ENCODE results near the gene MARK4. TPM values are rescaled to one million over a fixed set of nuclear protein-coding genes. Genes with fewer than 3 reads are reported as not detected.

Gene MARK4
- total and polyA plus RNA-seq, 2 experiments from 2014 or later: 16.6 to 38.6 TPM

DNA sequence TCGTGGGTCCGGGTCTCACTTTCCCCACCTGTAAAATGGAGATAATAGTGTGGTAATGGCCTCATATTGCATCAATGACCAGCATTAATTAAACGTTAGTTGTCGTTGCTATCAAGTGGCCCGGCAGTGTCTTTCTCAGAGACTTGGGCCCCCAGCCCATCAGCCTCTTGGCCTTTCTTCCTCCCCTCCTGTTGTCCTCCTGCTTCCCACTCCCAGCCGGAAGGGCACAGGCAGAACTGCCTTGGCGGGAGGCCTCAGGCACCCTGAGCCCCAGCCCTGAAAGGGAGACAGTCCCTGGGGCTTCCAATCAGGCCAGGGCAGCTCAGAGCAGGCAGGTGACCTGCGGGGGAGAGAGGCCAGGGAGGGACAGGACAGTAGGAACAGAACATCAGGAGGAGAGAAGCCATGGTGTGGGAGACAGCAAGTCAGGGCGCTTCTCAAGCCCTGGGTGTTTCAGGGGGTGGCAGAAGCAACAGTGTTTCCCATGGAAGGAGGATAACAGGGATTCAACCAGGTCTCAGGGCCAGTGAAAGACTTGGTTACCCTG, 4.6 kb downstream of the MARK4 start (continued):
- TF ChIP-seq, protein P1, sequence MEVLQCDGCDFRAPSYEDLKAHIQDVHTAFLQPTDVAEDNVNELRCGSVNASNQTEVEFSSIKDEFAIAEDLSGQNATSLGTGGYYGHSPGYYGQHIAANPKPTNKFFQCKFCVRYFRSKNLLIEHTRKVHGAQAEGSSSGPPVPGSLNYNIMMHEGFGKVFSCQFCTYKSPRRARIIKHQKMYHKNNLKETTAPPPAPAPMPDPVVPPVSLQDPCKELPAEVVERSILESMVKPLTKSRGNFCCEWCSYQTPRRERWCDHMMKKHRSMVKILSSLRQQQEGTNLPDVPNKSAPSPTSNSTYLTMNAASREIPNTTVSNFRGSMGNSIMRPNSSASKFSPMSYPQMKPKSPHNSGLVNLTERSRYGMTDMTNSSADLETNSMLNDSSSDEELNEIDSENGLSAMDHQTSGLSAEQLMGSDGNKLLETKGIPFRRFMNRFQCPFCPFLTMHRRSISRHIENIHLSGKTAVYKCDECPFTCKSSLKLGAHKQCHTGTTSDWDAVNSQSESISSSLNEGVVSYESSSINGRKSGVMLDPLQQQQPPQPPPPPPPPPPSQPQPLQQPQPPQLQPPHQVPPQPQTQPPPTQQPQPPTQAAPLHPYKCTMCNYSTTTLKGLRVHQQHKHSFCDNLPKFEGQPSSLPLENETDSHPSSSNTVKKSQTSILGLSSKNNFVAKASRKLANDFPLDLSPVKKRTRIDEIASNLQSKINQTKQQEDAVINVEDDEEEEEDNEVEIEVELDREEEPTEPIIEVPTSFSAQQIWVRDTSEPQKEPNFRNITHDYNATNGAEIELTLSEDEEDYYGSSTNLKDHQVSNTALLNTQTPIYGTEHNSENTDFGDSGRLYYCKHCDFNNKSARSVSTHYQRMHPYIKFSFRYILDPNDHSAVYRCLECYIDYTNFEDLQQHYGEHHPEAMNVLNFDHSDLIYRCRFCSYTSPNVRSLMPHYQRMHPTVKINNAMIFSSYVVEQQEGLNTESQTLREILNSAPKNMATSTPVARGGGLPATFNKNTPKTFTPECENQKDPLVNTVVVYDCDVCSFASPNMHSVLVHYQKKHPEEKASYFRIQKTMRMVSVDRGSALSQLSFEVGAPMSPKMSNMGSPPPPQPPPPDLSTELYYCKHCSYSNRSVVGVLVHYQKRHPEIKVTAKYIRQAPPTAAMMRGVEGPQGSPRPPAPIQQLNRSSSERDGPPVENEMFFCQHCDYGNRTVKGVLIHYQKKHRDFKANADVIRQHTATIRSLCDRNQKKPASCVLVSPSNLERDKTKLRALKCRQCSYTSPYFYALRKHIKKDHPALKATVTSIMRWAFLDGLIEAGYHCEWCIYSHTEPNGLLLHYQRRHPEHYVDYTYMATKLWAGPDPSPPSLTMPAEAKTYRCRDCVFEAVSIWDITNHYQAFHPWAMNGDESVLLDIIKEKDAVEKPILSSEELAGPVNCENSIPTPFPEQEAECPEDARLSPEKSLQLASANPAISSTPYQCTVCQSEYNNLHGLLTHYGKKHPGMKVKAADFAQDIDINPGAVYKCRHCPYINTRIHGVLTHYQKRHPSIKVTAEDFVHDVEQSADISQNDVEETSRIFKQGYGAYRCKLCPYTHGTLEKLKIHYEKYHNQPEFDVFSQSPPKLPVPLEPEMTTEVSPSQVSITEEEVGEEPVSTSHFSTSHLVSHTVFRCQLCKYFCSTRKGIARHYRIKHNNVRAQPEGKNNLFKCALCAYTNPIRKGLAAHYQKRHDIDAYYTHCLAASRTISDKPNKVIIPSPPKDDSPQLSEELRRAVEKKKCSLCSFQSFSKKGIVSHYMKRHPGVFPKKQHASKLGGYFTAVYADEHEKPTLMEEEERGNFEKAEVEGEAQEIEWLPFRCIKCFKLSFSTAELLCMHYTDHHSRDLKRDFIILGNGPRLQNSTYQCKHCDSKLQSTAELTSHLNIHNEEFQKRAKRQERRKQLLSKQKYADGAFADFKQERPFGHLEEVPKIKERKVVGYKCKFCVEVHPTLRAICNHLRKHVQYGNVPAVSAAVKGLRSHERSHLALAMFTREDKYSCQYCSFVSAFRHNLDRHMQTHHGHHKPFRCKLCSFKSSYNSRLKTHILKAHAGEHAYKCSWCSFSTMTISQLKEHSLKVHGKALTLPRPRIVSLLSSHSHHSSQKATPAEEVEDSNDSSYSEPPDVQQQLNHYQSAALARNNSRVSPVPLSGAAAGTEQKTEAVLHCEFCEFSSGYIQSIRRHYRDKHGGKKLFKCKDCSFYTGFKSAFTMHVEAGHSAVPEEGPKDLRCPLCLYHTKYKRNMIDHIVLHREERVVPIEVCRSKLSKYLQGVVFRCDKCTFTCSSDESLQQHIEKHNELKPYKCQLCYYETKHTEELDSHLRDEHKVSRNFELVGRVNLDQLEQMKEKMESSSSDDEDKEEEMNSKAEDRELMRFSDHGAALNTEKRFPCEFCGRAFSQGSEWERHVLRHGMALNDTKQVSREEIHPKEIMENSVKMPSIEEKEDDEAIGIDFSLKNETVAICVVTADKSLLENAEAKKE (CRISPR knock-in tag; IDR thresholded peaks at IDR 0.05): no peak
- TF ChIP-seq POLR2AphosphoS5 (IDR thresholded peaks at IDR 0.05; ENCODE audit: low read depth) (no peak), ZNF331 (CRISPR knock-in tag; IDR thresholded peaks at IDR 0.05; ENCODE audit: low read depth) (no peak), NANOG (IDR thresholded peaks at IDR 0.05; ENCODE audit: borderline replicate concordance) (no peak)
- TF ChIP-seq, protein P2, sequence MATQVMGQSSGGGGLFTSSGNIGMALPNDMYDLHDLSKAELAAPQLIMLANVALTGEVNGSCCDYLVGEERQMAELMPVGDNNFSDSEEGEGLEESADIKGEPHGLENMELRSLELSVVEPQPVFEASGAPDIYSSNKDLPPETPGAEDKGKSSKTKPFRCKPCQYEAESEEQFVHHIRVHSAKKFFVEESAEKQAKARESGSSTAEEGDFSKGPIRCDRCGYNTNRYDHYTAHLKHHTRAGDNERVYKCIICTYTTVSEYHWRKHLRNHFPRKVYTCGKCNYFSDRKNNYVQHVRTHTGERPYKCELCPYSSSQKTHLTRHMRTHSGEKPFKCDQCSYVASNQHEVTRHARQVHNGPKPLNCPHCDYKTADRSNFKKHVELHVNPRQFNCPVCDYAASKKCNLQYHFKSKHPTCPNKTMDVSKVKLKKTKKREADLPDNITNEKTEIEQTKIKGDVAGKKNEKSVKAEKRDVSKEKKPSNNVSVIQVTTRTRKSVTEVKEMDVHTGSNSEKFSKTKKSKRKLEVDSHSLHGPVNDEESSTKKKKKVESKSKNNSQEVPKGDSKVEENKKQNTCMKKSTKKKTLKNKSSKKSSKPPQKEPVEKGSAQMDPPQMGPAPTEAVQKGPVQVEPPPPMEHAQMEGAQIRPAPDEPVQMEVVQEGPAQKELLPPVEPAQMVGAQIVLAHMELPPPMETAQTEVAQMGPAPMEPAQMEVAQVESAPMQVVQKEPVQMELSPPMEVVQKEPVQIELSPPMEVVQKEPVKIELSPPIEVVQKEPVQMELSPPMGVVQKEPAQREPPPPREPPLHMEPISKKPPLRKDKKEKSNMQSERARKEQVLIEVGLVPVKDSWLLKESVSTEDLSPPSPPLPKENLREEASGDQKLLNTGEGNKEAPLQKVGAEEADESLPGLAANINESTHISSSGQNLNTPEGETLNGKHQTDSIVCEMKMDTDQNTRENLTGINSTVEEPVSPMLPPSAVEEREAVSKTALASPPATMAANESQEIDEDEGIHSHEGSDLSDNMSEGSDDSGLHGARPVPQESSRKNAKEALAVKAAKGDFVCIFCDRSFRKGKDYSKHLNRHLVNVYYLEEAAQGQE (IDR thresholded peaks at IDR 0.05; ENCODE audit: unreplicated experiment): no peak

DNA sequence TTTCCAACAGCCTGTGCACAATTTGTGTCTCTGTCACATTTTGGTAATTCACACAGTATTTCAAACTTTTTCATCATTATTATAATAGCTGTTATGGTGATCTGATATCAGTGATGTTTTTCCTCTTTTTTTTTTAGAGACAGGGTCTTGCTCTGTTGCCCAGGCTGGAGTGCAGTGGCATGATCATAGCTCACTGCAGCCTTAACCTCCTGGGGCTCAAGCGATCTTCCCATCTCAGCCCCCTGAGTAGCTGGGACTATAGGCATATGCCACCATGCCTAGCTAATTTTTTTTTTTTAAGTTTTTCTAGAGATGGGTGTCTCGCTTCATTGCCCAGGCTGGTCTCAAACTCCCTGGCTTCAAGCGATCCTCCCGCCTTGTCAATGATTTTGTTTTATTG, 5.8 kb downstream of the MARK4 start:
- no peaks in the 10 kb centered on the region for H3K9me3 Mint-ChIP-seq
- Histone ChIP-seq H3K27me3 (ENCODE audit: insufficient read depth) (no peaks in the 10 kb centered on the region), H3K4me3 (no peak overlapping the region), H3K36me3 (ENCODE audit: insufficient read depth) (no peaks in the 10 kb centered on the region), H3K4me1 (ENCODE audit: insufficient read depth) (no peaks in the 10 kb centered on the region; the same call in 1 of the 2 replicates), H4K20me1 (replicated peaks; ENCODE audit: insufficient read depth) (peaks cover 25% of the 10 kb centered on the region), H3K27ac (ENCODE audit: low read depth) (no peak overlapping the region), H2AFZ (no peak overlapping the region), H3K4me2 (no peak overlapping the region), H3F3A (replicated peaks; ENCODE audit: low read depth) (no peaks in the 10 kb centered on the region), H3K9me2 (ENCODE audit: insufficient read depth) (no peaks in the 10 kb centered on the region), H3K79me2 (replicated peaks; ENCODE audit: insufficient read depth) (peaks cover 31% of the 10 kb centered on the region)
- no peak overlapping the region for H3K27ac Mint-ChIP-seq
- ATAC-seq (no peak), DNase-seq (ENCODE audit: low spot score) (no peak)
- no peak for TF ChIP-seq ZNF331 (CRISPR knock-in tag; IDR thresholded peaks at IDR 0.05; ENCODE audit: low read depth)
- TF ChIP-seq EZH2phosphoT487 (IDR thresholded peaks at IDR 0.05; ENCODE audit: unreplicated experiment): no peak
- TF ChIP-seq, protein P3, sequence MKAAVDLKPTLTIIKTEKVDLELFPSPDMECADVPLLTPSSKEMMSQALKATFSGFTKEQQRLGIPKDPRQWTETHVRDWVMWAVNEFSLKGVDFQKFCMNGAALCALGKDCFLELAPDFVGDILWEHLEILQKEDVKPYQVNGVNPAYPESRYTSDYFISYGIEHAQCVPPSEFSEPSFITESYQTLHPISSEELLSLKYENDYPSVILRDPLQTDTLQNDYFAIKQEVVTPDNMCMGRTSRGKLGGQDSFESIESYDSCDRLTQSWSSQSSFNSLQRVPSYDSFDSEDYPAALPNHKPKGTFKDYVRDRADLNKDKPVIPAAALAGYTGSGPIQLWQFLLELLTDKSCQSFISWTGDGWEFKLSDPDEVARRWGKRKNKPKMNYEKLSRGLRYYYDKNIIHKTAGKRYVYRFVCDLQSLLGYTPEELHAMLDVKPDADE (IDR thresholded peaks at IDR 0.05): no peak
- TF ChIP-seq, protein P2 (IDR thresholded peaks at IDR 0.05; ENCODE audit: unreplicated experiment): no peak
- no peak for TF ChIP-seq JUNB (IDR thresholded peaks at IDR 0.05; ENCODE audit: unreplicated experiment)
- TF ChIP-seq EZH2 (IDR thresholded peaks at IDR 0.05; ENCODE audit: low read depth, unreplicated experiment): no peak
- TF ChIP-seq NANOG (IDR thresholded peaks at IDR 0.05; ENCODE audit: borderline replicate concordance): no peak
- peaks cover 13% of the 10 kb centered on the region; the same call in 2 of the 3 replicates for H3K4me1 Mint-ChIP-seq
- no peak overlapping the region for H3K4me3 Mint-ChIP-seq
- H3K36me3 Mint-ChIP-seq (ENCODE audit: low read depth): no peaks in the 10 kb centered on the region; the same call in 2 of the 3 replicates
- peaks cover 11% of the 10 kb centered on the region for H3K27me3 Mint-ChIP-seq (ENCODE audit: insufficient read depth, low read depth, poor library complexity)
